GM21515 (cell line): ENCODE data around the gene BAMBI.

Source experiments
- ATAC-seq: cut with Tn5 transposase; IDR thresholded peaks from one replicate; pipeline ENCODE4 v1.9.1; 2021; ENCODE audit not compliant: unreplicated experiment

BAMBI gene

DNA sequence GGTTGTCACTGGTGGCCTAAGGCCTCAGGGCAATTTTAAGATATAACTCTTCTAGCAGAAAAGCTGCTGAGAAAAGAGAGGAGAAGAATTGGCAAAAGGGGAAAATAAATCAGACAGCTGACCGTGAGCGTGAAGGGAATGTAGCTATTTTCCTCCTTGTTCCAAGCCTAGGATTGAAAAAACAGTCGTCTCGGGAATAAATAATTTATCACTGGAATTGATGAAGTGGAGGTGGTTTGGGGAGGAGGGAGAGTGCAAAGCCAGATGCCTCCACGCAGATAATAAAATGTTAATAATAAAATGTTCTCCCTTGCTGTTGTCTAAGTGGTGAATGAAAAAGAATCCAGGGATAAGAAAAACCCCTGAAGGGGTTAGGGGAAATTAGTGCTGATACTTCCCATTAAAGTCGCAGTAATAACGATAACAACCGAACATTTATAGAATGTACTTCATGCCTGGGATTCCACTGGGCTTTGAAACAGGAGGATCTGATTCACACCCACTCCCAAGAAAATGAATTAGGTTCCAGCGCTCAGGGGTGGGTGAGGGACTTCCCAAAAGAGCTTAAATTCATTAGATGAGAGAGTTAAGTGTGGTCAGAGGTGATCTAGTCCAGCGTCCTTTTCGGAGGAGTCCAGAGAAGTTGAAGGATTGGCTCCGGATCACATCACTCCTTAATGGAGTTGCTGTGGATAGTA, 27.3 kb downstream of the BAMBI start:
- ATAC-seq = no peak

DNA sequence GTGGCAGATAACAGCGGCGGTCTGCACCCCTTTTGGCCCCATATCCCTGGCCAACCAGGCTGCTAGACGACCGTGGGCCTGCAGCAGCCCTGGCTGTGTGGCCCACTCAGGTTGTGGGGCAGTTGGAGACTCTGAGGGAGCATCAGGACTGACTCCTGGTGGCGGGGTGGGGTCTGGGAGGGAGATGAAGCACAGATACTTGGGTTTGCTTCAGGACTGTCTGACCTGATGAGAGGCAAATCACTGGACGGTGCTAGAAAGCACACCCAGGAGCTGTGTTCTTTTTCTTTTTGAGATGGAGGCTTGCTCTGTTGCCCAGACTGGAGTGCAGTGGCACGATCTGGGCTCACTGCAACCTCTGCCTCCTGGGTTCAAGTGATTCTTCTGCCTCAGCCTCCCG, 28.2 kb downstream of the BAMBI start:
- ATAC-seq = no peak

DNA sequence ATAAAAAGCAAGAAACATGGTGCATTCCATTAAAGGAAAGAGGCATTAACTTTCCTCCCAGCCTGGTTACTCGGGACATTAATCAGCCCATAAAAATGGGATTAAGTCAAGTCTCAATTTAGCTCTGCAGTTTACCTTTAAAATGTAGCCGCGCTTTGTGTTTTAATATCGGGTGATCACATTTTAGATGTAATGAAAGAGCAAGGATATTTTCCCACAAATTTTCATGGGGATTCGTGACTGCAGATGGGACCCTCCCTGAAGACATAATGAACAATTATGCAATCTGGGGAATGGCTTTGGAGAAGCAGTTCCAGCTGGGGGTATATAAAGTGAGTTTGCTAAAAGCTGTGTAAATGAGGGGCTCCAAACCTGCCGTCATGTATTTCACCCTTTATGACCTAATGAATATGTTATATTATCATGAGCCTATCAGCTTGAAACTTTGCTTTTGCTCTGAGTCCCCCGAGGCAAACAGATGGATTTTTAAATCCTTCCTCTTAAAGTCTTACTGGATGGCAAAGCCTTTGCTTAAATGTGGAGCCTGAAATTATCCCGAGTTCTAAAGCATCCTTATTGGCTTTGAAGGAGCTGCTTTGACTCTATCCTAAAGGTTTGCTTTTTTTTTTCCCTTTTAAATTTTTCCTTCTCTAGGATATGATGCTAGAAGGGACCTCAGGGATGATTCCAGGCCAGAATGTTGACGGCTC, 31.8 kb downstream of the BAMBI start:
- ATAC-seq = no peak

DNA sequence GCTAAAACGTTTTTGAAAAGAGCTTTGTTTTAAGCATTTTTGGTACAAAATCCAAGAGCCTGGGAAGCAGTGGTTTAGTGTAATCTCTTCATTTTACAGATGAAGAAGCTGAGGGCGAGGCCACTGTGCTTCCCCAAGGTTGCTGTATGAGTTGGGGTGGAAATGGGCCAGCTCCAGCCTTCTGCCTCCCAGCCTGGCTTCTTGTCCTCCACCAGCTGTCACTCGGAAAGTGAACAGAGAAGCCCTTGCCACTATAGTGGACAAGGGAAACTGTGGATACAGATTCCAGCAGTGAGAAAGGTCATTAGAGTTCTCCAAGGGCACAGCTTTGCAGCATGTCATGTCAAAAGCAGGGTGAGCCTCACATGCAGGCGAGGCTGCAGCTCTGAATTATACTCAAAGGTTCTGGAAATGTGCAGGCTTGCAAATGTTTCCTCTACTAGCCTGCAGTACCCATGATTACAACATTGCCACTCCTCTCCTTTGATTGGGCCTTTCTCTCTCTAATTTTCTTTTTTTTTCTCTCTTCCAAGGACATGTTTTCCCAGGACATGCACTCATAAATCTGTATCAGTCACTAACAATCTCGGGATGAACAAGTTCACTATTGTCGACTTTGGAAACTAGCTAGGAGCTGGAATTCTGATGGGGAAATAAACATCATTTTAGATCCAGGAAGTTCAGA, 33.0 kb downstream of the BAMBI start:
- no peak for ATAC-seq

DNA sequence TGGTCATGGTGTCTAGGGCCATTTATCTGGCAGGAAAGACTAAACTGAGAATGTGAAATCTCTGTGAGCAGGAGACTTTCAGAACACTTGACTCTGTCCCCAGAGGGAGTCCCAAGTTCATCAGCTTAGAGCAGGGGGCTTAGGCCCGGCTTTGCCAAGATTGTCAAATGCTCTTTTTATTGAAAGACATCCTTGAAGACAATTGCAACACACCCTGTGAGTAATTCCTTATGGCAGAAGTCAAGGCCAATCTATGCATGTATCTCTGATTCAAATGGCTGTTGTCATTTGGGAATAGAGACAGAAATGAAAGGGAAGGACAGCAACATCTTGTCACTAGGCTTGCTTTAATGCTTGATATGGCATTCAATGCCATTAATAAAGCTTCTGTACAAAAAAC, 33.7 kb downstream of the BAMBI start:
- ATAC-seq = no peak

DNA sequence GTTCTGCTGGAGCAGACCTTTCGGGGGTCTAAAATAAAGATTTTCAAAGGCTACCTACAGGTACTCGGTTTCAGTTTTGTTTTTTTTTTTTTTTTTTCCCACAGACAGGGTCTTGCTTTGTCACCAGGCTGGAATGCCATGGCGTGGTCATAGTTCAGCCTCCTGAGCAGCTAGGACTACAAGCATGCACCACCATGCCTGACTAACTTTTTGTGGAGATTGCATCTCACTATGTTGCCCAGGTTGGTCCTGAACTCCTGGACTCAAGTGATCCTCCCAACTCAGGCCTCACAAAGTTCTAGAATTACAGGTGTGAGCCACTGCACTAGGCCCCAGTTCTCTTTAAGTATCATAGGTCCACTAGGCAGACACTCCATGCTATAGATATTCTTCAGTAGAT, 34.5 kb downstream of the BAMBI start:
- ATAC-seq = no peak

DNA sequence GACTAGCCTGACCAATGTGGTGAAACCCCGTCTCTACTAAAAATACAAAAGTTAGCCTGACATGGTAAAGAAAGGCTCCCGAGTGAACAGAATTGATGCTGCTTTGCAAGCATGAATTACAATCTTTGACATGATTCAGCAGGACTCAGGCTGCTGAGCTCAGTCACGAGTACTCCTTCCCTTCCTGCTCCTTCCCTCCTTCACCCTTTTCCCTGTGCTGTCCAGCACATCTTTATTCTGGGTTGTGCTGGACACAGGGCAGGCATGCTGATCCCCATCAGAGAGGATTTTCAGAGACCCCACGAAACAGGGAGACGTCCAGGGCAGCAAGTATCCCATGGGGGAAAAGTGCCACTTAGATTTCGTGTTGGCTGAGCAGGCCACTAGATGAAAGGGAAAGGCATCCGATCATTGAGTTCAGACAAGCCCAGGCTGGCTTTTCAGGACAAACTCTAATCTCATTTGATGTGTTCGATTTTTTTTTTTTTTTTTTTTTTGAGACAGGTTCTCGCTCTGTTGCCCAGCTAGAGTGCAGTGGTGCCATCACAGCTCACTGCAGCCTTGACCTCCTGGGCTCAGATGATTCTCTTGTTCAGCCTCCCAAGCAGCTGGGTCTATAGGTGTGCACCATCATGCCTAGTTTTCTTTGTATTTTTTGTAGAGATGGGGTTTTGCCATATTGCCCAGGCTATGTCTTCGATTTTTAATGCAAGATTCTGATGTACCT, 36.5 kb downstream of the BAMBI start:
- no peak for ATAC-seq

DNA sequence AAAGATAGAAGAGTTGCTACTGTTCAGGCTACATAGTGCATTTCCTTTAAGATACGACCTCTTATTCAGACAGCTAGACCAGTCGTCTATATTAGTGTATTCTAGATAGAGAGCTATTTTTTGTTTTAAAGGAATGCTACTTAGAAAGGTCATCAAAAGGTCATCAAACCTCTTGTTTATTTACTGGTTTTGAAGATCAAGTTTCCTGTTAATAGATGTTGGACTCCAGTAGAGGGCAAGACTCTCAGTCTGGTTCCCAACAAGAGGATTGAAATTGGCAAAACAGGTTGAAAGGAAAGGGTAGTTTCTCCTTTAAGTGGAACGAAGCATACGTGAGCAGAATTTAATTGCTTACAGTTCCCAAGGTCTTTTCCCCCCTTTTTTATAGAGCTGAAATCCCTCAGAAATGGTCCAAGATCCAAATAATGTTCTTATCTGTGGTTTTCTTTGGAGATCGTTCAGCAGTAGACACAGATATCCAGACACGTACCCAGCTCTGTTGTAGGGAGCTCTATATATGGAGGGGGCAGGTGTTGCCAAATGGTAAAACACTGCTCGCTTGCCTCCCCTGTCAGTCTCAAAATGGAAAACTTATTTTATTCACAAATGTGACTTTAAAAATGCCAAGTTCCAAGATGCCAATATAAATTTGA, 37.2 kb downstream of the BAMBI start:
- no peak for ATAC-seq

DNA sequence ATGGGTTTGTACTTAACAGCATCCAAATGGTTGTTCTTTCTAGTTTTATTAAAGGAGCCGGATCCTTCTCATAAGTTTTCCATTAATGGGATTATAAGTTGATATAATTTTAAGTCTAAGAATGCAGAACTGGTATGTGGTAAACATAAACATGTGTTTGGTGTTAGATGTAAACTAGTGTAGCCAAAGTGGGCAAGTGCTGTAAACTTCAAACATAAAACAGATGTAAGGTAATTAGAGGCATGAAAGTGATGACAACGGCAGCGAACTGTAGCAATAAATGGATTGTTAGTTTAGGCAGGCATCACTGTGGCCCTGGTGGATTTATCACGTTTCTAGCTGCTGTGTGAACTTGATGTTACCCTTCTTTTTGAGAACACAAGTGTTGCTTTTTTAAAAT, 37.9 kb downstream of the BAMBI start:
- ATAC-seq = no peak

DNA sequence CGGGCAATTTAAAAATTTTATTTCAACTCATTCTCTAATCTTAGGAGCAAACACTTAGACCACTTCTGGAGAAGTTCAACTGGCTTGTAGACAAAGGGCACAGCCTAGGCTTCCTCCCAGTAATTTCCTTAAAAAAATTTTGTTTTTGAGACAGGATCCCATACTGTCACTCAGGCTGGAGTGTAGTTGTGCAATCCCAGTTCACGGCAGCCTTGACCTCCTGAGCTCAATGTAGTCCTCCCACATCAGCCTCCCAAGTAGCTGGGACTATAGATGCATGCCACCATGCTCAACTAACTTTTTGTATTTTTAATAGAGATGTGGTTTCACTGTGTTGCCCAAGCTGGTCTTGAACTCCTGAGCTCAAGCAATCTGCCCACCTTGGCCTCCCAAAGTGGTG, 38.4 kb downstream of the BAMBI start:
- ATAC-seq = no peak

DNA sequence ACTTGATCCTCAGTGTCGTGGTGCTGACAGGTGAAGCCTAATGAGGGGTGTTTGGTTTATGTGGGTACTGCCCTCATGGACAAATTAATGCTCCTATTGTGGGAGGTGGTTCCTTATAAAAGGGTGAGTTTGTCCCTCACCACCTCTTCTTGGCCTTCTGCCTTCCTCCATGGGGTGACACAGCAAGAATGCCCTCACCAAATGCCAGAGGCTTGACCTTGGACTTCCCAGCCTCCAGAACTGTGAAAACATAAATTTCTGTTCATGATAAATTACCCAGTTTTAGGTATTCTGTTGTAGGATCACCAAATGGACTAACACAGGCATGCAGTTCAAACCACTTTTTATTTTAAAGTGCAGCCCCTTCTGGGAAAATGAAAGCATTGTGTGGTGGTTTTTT, 39.4 kb downstream of the BAMBI start:
- ATAC-seq = no peak

DNA sequence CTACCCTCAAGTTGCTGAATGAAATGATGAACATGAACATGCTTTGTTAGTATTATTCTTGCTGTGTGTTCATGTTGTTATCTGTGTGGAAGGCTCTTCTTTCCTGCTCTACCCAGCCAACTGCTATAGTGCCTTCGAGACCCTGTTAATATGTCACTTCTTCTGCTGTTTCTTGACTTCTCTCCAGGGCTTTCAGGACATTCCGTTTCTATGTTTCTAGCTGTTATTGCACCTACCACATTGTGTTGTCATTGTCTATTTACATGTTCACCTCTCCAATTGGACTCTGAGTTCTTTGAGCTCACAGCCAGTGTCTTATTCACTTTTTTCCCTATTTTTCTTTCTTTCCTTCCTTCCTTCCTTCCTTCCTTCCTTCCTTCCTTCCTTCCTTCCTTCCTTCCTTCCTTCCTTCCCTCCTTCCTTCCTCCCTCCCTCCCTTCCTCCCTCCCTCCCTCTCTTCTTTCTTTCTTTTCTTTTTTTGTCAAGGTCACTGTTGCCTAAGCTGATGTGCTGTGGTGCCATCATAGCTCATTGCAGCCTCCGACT, 40.4 kb downstream of the BAMBI start:
- ATAC-seq = no peak

DNA sequence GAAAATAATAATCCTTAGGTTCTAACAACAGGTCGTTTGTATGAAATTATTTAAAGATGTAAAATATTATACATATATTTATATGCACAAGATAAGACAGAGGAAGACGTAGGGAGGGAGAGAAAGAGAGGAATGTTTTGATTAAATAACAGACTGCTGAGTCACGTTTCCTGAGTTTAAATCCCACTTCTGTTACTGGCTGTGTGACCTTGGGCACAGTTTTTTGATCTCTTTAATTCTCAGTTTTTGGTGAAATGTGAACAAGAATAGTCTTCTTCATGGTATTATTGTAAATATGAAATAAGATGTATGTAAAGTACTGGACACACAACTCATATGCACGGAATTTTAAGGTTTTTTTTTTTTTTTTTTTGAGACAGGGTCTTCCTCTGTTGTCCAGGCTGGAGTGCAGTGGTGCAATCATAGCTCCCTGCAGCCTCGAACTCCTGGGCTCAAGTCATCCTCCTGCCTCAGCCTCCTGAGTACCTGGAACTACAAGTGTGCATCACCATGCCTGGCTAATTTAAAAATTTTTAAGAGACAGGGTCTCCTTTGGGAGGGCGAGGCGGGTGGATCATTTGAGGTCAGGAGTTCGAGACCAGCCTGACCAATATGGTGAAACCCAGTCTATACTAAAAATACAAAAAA, 42.6 kb downstream of the BAMBI start:
- ATAC-seq = no peak

DNA sequence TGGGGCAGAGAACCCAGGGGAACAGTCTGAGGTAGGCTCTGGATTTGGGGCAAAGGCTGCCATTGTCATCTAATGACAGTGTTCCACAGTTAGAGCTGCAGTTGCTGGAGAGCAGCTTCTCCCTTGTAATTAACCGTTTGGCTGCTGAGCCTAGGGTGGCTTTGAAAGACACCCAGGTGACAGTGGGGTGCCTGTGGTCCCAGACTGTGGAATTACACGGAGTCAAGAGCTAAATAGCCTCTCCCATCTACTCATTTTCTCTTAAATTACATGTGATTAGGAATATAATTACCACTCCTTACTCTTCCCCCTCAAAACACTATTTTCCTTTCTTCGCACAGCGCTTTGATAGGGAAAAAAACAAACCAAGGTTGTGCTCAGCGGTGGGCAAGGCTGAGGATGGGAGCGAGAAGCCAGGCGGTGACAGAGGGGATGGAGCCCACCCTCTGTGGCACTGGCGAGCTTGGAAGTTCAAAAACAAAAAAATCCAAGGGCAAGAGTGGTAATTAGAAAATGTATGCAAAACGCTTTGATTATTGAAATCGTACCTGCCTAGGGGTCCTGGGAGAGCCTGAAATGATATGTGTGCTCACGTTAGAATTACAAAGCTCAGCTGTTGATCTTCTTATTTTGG, 44.1 kb downstream of the BAMBI start:
- ATAC-seq = no peak

DNA sequence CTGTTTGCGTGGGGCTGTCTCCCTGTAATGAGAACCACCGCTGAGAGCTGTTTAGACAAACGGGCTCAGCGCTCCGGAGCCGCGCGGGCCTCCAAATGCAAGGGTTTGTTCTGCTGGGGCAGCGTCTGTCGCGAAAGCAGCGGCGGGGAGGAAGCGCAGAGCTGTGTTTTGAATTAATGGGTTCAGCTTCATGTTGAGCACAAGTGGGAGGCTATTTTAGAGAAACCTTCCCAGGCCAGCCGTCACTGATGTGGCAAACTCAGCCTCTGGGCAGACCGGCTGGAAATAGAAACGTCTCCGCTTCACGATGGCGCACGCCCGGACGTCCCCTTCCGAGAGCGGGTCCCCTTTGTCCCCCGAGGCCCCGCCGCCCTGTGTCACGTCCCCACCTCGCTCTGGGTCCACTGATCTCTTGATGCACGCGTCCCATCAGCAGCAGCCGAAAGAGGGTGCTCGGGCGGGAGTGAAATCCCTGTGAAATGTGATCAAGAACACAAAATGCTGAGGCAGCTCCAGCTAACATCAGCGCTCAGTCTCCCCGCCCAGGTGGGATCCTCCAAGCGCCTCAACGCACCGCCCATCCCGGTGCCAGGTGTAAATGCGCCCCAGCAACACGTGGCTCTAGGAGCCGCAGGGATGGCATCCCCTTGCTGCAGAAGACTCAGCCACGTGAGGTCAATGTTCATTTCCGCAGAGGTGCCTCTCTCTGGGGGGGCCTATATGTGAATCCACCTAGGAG, 44.9 kb downstream of the BAMBI start:
- no peak for ATAC-seq

DNA sequence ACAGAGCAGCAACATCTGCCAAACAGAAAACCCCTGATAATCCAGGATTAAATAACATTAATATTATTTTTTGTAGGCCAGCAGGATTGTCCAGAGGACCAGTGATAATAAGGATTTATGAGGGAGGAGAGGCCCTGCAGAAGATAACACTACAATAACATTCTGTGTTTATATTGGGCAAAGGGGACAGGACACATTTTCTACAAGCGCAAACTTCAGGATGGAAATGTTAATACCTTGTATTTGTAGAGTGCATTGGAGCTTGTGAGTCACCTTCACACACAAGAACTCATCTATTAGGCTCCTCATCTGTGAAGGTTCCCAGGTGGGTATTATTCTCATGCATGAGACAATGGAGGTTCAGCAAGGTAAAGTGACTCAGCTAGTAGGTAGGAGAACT, 51.0 kb downstream of the BAMBI start:
- ATAC-seq = no peak

DNA sequence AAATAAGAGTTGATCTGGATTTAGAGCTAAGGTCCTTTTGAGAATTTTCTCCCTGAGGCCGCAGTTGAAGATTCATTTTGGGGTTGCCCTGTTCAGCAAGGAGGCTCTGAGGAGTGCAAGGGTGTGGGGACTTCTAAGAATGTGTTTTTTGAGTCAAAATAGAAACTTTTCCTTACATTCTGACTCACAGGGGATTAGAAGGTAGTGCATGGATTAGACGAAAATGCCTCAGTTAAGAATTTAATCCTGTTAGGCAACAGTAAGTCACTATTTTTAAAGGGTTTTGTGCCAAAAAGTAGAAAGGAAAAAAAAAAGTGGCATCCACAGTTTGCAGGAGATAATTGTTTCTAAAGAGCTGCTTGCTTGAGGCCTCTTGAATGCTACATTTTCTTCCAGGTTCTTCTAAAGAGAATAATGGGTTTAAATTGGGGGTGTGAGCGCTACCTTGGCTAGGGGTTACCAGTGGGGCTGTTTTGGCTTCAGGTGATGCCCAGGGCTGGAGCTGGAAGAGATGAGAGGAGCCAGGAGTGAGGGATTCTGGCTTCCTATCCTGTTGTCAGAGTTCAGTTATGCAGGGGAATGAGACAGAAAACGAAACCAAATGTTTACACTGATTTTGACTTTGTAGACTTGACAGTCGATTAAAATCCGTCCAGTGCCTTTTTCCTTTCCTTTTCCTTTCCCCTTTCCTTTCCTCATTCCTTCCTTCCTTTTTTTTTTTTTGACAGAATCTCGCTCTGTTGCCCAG, 52.9 kb downstream of the BAMBI start:
- no peak for ATAC-seq

DNA sequence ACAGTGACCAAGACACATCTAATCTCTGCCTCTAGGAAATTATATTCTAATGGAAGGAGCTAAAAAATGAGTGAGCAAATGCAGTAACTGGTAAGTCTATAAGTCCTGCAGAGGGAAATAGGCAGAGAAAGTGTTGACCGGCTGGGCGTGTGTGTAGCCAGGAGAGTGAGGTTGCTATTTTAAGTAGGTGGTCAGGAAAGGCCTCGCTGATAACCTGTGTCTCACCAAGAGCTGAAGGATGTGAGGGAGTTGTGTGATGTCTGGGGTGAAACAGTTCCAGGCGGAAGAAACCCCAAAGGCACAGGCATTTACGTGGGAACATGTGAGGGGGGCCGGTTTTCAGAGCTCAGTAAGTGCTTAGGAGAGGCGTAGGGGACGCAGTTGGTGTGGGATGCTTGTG, 54.8 kb downstream of the BAMBI start:
- ATAC-seq = no peak
